ENCODE measurements around the gene B4GAT1.
"Not testable (repeated sequence)": the region's sequence is repeated elsewhere in the genome, so short reads cannot be mapped to it uniquely, and the experiment has no call there.

B4GAT1 gene

GRCh38 chr11:66363805-66364535 lies 16.5 kb upstream of the B4GAT1 start:
- FAIRE-seq (no peak), DNase-seq (ENCODE audit: low spot score) (no peak)

GRCh38 chr11:66363187-66363601 lies 15.8 kb upstream of the B4GAT1 start:
- no peak for FAIRE-seq
- no peak for DNase-seq (ENCODE audit: low spot score)

- DNase-seq (ENCODE audit: low spot score) (no peak), FAIRE-seq (no peak)
Measured at GRCh38 chr11:66362481-66363147, 15.2 kb upstream of the B4GAT1 start.

- no peak for FAIRE-seq
- DNase-seq (ENCODE audit: low spot score), result no peak
Measured at GRCh38 chr11:66361502-66361941, 14.1 kb upstream of the B4GAT1 start.

- DNase-seq (ENCODE audit: low spot score) (no peak), FAIRE-seq (no peak)
Measured at GRCh38 chr11:66360406-66361073, 13.1 kb upstream of the B4GAT1 start.

- FAIRE-seq, result no peak
- no peak for DNase-seq (ENCODE audit: low spot score)
Measured at GRCh38 chr11:66359662-66360087, 12.2 kb upstream of the B4GAT1 start.

GRCh38 chr11:66350560-66351235 lies 3.3 kb upstream of the B4GAT1 start:
- FAIRE-seq; DNase-seq (ENCODE audit: low spot score): not testable (repeated sequence)

- FAIRE-seq, result no peak
- DNase-seq (ENCODE audit: low spot score), result no peak
Measured at GRCh38 chr11:66349084-66349386, 1.6 kb upstream of the B4GAT1 start.

- no peak for FAIRE-seq
- DNase-seq (ENCODE audit: low spot score), result no peak
Measured at GRCh38 chr11:66346476-66347424, 679 bp downstream of the B4GAT1 start.

- no peak for FAIRE-seq
- no peak for DNase-seq (ENCODE audit: low spot score)
Measured at GRCh38 chr11:66345316-66345649, 2.1 kb downstream of the B4GAT1 start.

- FAIRE-seq (no peak), DNase-seq (ENCODE audit: low spot score) (peak; percentile 89)
Measured at GRCh38 chr11:66344550-66345315, 2.7 kb downstream of the B4GAT1 start, which contains the start of gene BRMS1. BRMS1 (minus strand) TSS chr11:66345104; CDS start chr11:66342234, 2,870 bp downstream.

- no peak for FAIRE-seq
- no peak for DNase-seq (ENCODE audit: low spot score)
Measured at GRCh38 chr11:66343176-66343575, 4.3 kb downstream of the B4GAT1 start.

GRCh38 chr11:66341502-66342126 lies 5.8 kb downstream of the B4GAT1 start:
- FAIRE-seq, result no peak
- no peak for DNase-seq (ENCODE audit: low spot score)

GRCh38 chr11:66340596-66341501 lies 6.6 kb downstream of the B4GAT1 start:
- DNase-seq (ENCODE audit: low spot score) (no peak), FAIRE-seq (no peak)

- FAIRE-seq (no peak), DNase-seq (ENCODE audit: low spot score) (no peak)
Measured at GRCh38 chr11:66339686-66340483, 7.5 kb downstream of the B4GAT1 start.

GRCh38 chr11:66339162-66339675 lies 8.2 kb downstream of the B4GAT1 start:
- FAIRE-seq (no peak), DNase-seq (ENCODE audit: low spot score) (no peak)

All from RCC 7860 (cell line).